Endodermal cell (in vitro differentiated cells): Measurements from ENCODE around the gene IGSF3. TPM values are rescaled to one million over a fixed set of nuclear protein-coding genes. Genes with fewer than 3 reads are reported as not detected.
"Not testable (repeated sequence)": the region's sequence is repeated elsewhere in the genome, so short reads cannot be mapped to it uniquely, and the experiment has no call there.

ENCODE experiments used
- DNase-seq: peaks from one replicate; pipeline ENCODE4 v3.0.0-alpha.2; 2017
- H3K27ac ChIP-seq: 2 replicates; pipeline ENCODE4 v1.5.1; 2013; ENCODE audit warnings: mild to moderate bottlenecking, low read depth, low read length, moderate library complexity
- H3K27me3 ChIP-seq: 2 replicates; pipeline ENCODE4 v1.6.1; 2013; ENCODE audit warnings: mild to moderate bottlenecking, low read length, moderate library complexity; ENCODE audit not compliant: insufficient read depth, control insufficient read depth, poor library complexity, severe bottlenecking
- H3K36me3 ChIP-seq: 2 replicates; pipeline ENCODE4 v1.7.0; 2013; ENCODE audit warnings: mild to moderate bottlenecking, low read length, moderate library complexity; ENCODE audit not compliant: control insufficient read depth, insufficient read depth
- H3K4me1 ChIP-seq: one replicate; pipeline ENCODE4 v1.7.0; 2013; ENCODE audit warnings: low read length; ENCODE audit not compliant: control insufficient read depth, insufficient read depth
- H3K4me3 ChIP-seq: 2 replicates; pipeline ENCODE4 v1.5.1; 2013; ENCODE audit warnings: mild to moderate bottlenecking, low read length, moderate library complexity
- H3K9ac ChIP-seq: 2 replicates; pipeline ENCODE4 v1.6.1; 2013; ENCODE audit warnings: mild to moderate bottlenecking, low read length, moderate library complexity; ENCODE audit not compliant: poor library complexity, severe bottlenecking; ENCODE audit errors: extremely low read depth
- H3K9me3 ChIP-seq: 2 replicates; pipeline ENCODE4 v1.6.1; 2013; ENCODE audit warnings: mild to moderate bottlenecking, low read length, moderate library complexity; ENCODE audit not compliant: control insufficient read depth
- H3K27ac Mint-ChIP-seq: 2 replicates; pipeline ENCODE4 v1.8.0; 2020; ENCODE audit warnings: mixed read lengths
- H3K27me3 Mint-ChIP-seq: 2 replicates; pipeline ENCODE4 v1.8.0; 2021; ENCODE audit warnings: mild to moderate bottlenecking, mixed read lengths; ENCODE audit not compliant: insufficient read depth
- H3K36me3 Mint-ChIP-seq: 2 replicates; pipeline ENCODE4 v1.8.0; 2020; ENCODE audit warnings: low read depth, mixed read lengths
- H3K4me1 Mint-ChIP-seq: 2 replicates; pipeline ENCODE4 v1.8.0; 2020; ENCODE audit warnings: mixed read lengths
- H3K4me3 Mint-ChIP-seq: 2 replicates; pipeline ENCODE4 v1.8.0; 2020; ENCODE audit warnings: mild to moderate bottlenecking, moderate library complexity, mixed read lengths
- H3K9me3 Mint-ChIP-seq: 2 replicates; pipeline ENCODE4 v1.8.0; 2020; ENCODE audit warnings: mild to moderate bottlenecking, mixed read lengths
- WGBS, 2 experiments: methylation state at CpG; one replicate each; pipeline versions ENCODE4 v1.1.5 to v1.1.7; 2013; ENCODE audit warnings: missing lambda C conversion rate in 2 of 2, mixed read lengths in 1 of 2; ENCODE audit not compliant: insufficient coverage in 1 of 2, insufficient read length in 1 of 2; 5-methylcytosine and 5-hydroxymethylcytosine counted together
- total RNA-seq, 2 donors: library from RNA; stranded (reverse); fragmentation: NEBNext Ultra II Directional in 1 of 2; extraction: Animal tissue kit (Norgen Biotek cat#: 25700) in 1 of 2; gene quantifications; 2 replicates in 1 of 2; 3 replicates in 1 of 2; pipeline ENCODE4 v1.2.1, GENCODE V29; 2021

The IGSF3 gene
- total RNA-seq, 2 donors from 2014 or later = 35.0 to 36.7 TPM

- H3K9me3 ChIP-seq, H3K36me3 Mint-ChIP-seq, H3K27me3 ChIP-seq, H3K4me1 ChIP-seq, H3K9me3 Mint-ChIP-seq, H3K36me3 ChIP-seq, H3K4me3 Mint-ChIP-seq, H3K27me3 Mint-ChIP-seq, H3K4me3 ChIP-seq: not testable (repeated sequence)
- 59 to 72% methylated on average over 6 to 9 of the region's 9 CpGs for WGBS, 2 experiments
- H3K4me1 Mint-ChIP-seq = peaks cover 25% of the 10 kb centered on the region
- peak overlapping the region; percentile 35 for H3K9ac ChIP-seq
- DNase-seq = peak; percentile 60
- H3K27ac Mint-ChIP-seq = peak overlapping the region; percentile 77
- H3K27ac ChIP-seq = peak overlapping the region; percentile 90
These were observed 20.8 kb downstream of the IGSF3 start for GRCh38 chr1:116646673-116647170.

- not testable (repeated sequence) for H3K4me3 ChIP-seq, H3K27me3 ChIP-seq, H3K27me3 Mint-ChIP-seq, DNase-seq, H3K4me1 ChIP-seq, H3K9me3 ChIP-seq, H3K36me3 ChIP-seq, H3K4me3 Mint-ChIP-seq, H3K36me3 Mint-ChIP-seq, H3K9me3 Mint-ChIP-seq
- H3K27ac ChIP-seq = peak overlapping the region; percentile 90
- 90 to 92% methylated on average over 6 to 14 of the region's 16 CpGs for WGBS, 2 experiments
- Mint-ChIP-seq H3K4me1 (peaks cover 25% of the 10 kb centered on the region), H3K27ac (peak overlapping the region; percentile 77)
- peak overlapping the region; percentile 35 for H3K9ac ChIP-seq
These were observed 21.5 kb downstream of the IGSF3 start for GRCh38 chr1:116645802-116646672.

GRCh38 chr1:116644993-116645392, 22.5 kb downstream of the IGSF3 start:
- H3K27ac ChIP-seq = not testable (repeated sequence)
- H3K4me1 Mint-ChIP-seq = peaks cover 25% of the 10 kb centered on the region

GRCh38 chr1:116644096-116644495, 23.4 kb downstream of the IGSF3 start:
- not testable (repeated sequence) for H3K9me3 ChIP-seq, H3K9ac ChIP-seq, H3K4me3 ChIP-seq, H3K36me3 Mint-ChIP-seq, H3K9me3 Mint-ChIP-seq, H3K36me3 ChIP-seq, H3K4me1 ChIP-seq, DNase-seq, H3K27ac Mint-ChIP-seq, H3K4me3 Mint-ChIP-seq, H3K27me3 ChIP-seq, H3K27me3 Mint-ChIP-seq
- H3K27ac ChIP-seq = peak overlapping the region; percentile 53
- WGBS, 2 experiments = 80 to 86% methylated on average over 3 to 5 of the region's 5 CpGs
- peaks cover 25% of the 10 kb centered on the region for H3K4me1 Mint-ChIP-seq

More at GRCh38 chr1:116644993-116645392, 22.5 kb downstream of the IGSF3 start:
- WGBS, 2 experiments = 80 to 100% methylated on average over 1 to 2 of the region's 2 CpGs
- not testable (repeated sequence) for H3K4me3 Mint-ChIP-seq, H3K27me3 ChIP-seq, H3K36me3 Mint-ChIP-seq, H3K9me3 Mint-ChIP-seq, H3K9me3 ChIP-seq, H3K4me1 ChIP-seq, H3K4me3 ChIP-seq, H3K27me3 Mint-ChIP-seq, H3K27ac Mint-ChIP-seq, DNase-seq, H3K36me3 ChIP-seq, H3K9ac ChIP-seq

- H3K27ac ChIP-seq = peak overlapping the region; percentile 88
- Mint-ChIP-seq H3K27ac (peak overlapping the region; percentile 50), H3K4me1 (peaks cover 25% of the 10 kb centered on the region)
- not testable (repeated sequence) for H3K4me1 ChIP-seq, H3K27me3 Mint-ChIP-seq, H3K36me3 ChIP-seq, H3K9ac ChIP-seq, H3K9me3 ChIP-seq, H3K4me3 Mint-ChIP-seq, H3K9me3 Mint-ChIP-seq, H3K27me3 ChIP-seq, H3K36me3 Mint-ChIP-seq, DNase-seq, H3K4me3 ChIP-seq
- WGBS, 2 experiments = 83 to 84% methylated on average over 9 to 12 of the region's 12 CpGs
These were observed 24.2 kb downstream of the IGSF3 start for GRCh38 chr1:116643281-116643751.

DNA sequence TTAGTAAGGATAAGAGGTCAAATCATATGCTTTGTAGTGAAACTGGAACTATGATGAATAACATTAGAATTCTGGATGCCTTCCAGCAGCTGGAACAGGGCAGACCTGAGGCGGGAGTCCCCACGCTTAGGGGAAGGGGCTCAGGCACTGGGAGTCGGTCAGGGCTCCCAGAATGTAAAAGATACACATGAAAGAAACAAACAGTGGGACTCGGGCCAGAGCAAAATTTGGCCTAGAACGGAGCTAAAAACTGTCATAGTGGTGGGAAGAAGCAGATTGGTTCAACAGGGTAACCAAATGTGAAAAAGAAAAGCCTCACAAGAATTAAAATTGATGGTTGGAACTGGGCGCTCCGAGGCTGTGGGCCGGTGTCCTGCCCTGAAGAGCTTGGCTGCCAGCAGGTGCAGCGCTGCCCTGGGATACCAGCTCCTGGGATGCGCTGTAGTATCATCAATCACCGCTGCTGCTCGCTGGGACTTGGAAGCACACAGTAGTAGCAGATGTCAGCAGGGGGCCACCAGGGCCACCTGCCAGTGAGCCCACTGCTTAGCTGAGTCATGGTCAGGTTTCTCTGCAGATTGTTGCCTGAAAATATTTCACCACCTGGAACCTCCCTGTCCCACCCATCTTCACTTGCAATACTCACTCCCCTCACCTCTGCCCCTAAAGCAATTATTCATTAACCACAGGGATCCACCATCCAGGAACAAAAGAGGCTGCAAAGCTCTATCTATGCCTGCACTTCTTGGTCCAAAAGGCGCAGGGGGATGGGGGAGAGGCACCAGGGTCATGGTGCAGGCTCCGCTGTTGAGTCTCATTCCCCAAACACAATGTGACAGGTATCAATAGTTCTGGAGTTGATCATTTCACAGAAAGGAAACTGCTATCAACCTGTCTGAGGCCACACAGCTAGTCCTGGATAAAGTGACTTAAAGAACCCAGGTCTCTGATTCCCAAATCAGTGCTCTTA, 24.9 kb downstream of the IGSF3 start:
- not testable (repeated sequence) for H3K36me3 Mint-ChIP-seq, H3K27me3 Mint-ChIP-seq, H3K4me1 ChIP-seq, H3K9me3 ChIP-seq, H3K4me3 ChIP-seq, H3K9me3 Mint-ChIP-seq, H3K9ac ChIP-seq, H3K27ac Mint-ChIP-seq, H3K36me3 ChIP-seq, H3K27me3 ChIP-seq, H3K4me3 Mint-ChIP-seq
- H3K4me1 Mint-ChIP-seq = peaks cover 25% of the 10 kb centered on the region
- peak; percentile 58 for DNase-seq
- 80 to 84% methylated on average over 13 to 14 of the region's 14 CpGs for WGBS, 2 experiments
- H3K27ac ChIP-seq = peak overlapping the region; percentile 88
